SU-DHL-6 (cell line): ENCODE measurements around the gene ANO9.

Source experiments
- EZH2phosphoT487 ChIP-seq: fragments of 200-600 bp; sonication (generic), shearing (Covaris generic); conservative IDR thresholded peaks from 2 replicates; pipeline ENCODE4 v1.6.1; 2018; ENCODE audit warnings: mild to moderate bottlenecking, antibody characterized with exemption, low read length, moderate library complexity, mixed read lengths
- TF ChIP-seq, protein P1 (sequence below): fragments of 200-600 bp; sonication (generic); IDR thresholded peaks from one replicate; pipeline ENCODE4 v1.5.1; 2017; ENCODE audit warnings: antibody characterized with exemption, mild to moderate bottlenecking, low read length, moderate library complexity; ENCODE audit not compliant: insufficient read depth, poor library complexity, severe bottlenecking

DNA sequence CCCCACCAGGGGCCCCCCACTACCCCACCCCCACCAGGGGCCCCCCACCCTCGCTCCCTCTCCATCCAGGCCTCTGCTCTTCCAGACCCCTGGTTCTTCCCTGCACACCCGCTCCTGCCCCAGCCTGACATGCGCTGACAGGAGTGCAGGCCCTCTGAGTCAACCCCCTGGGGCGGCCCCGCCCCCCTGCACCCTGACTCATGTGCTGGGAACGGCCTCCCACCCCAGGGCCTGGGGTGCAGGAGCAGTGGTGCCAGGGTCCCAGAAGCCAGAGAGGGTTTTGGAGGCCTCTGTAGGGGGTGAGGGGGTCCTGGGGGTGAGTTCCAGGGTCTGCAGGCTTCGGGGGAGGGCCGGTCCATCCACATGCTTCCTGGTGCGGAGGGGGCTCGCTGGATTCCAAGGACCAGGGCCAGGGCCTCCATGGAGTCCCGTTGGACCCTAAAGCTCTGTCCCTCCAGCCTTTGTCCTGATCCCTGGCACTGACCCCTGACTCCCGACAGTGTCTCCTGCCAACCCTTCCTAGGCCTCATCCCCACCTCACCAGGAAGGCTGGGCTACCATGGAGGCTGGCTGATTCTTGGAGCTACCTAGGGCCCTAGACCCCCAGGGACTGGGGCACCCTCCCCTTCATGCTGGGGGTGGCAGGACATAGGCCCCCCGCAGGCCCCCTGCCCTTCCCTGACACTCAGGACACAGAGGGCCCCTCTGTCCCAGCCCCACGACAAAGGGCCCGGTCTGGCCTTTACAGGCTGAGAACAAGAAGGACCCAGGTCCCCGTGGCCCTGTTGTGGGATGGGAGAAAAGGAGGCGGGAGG is 48.4 kb downstream of the ANO9 start:
- TF ChIP-seq, protein P1, sequence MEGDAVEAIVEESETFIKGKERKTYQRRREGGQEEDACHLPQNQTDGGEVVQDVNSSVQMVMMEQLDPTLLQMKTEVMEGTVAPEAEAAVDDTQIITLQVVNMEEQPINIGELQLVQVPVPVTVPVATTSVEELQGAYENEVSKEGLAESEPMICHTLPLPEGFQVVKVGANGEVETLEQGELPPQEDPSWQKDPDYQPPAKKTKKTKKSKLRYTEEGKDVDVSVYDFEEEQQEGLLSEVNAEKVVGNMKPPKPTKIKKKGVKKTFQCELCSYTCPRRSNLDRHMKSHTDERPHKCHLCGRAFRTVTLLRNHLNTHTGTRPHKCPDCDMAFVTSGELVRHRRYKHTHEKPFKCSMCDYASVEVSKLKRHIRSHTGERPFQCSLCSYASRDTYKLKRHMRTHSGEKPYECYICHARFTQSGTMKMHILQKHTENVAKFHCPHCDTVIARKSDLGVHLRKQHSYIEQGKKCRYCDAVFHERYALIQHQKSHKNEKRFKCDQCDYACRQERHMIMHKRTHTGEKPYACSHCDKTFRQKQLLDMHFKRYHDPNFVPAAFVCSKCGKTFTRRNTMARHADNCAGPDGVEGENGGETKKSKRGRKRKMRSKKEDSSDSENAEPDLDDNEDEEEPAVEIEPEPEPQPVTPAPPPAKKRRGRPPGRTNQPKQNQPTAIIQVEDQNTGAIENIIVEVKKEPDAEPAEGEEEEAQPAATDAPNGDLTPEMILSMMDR, result no peak
- no peak for TF ChIP-seq EZH2phosphoT487
